HepG2 (cell line): ENCODE results near the gene ABCC1. TPM values are rescaled to one million over a fixed set of nuclear protein-coding genes. Genes with fewer than 3 reads are reported as not detected.

Experiments used
- CENPX ChIP-seq: sonication (generic); formaldehyde crosslinking; IDR thresholded peaks from 2 replicates; pipeline ENCODE4 v1.9.0; 2021; ENCODE audit warnings: mild to moderate bottlenecking, missing genetic modification reagents, moderate library complexity
- IKZF1 ChIP-seq: fragments of 450-650 bp; IDR thresholded peaks from 2 replicates; pipeline ENCODE4 v1.7.1; 2016
- JDP2 ChIP-seq: sonication (generic); formaldehyde crosslinking; IDR thresholded peaks from 2 replicates; pipeline ENCODE4 v1.8.1; 2022; ENCODE audit warnings: missing genetic modification reagents, borderline replicate concordance
- MYPOP ChIP-seq: sonication (generic); formaldehyde crosslinking; IDR thresholded peaks from 2 replicates; pipeline ENCODE4 v1.8.1; 2023; ENCODE audit warnings: mild to moderate bottlenecking, moderate library complexity, missing genetic modification reagents
- SRSF4 ChIP-seq: fragments of 200-400 bp; formaldehyde crosslinking; IDR thresholded peaks from one replicate; pipeline ENCODE4 v1.6.1; 2018; ENCODE audit warnings: mild to moderate bottlenecking, low read depth, low read length, moderate library complexity; ENCODE audit not compliant: poor library complexity, severe bottlenecking
- STAT6 ChIP-seq: sonication (generic); formaldehyde crosslinking; IDR thresholded peaks from 2 replicates; pipeline ENCODE4 v1.4.0; 2020; ENCODE audit warnings: missing genetic modification reagents, mild to moderate bottlenecking, borderline replicate concordance
- TGIF2 ChIP-seq: IDR thresholded peaks from 2 replicates; pipeline ENCODE4 v1.6.1; 2016; ENCODE audit warnings: control low read depth, missing compliant biosample characterization
- ZFP41 ChIP-seq: sonication (generic); formaldehyde crosslinking; IDR thresholded peaks from 2 replicates; pipeline ENCODE4 v1.4.0; 2020; ENCODE audit warnings: mild to moderate bottlenecking, missing genetic modification reagents, borderline replicate concordance
- ZNF318 ChIP-seq: sonication (generic); formaldehyde crosslinking; IDR thresholded peaks from 2 replicates; pipeline ENCODE4 v1.4.0; 2020; ENCODE audit warnings: mild to moderate bottlenecking, missing genetic modification reagents
- ZNF337 ChIP-seq: sonication (generic); formaldehyde crosslinking; IDR thresholded peaks from 2 replicates; pipeline ENCODE4 v1.5.1; 2020; ENCODE audit warnings: missing genetic modification reagents, low read depth, mild to moderate bottlenecking, borderline replicate concordance
- ZNF432 ChIP-seq: sonication (generic); formaldehyde crosslinking; IDR thresholded peaks from 2 replicates; pipeline ENCODE4 v1.5.0; 2020; ENCODE audit warnings: missing genetic modification reagents, mild to moderate bottlenecking, borderline replicate concordance
- ZSCAN9 ChIP-seq: IDR thresholded peaks from 2 replicates; pipeline ENCODE4 v1.6.1; 2016; ENCODE audit warnings: borderline replicate concordance
- polyA plus RNA-seq, 8 experiments: library from polyadenylated mRNA; depleted of rRNA in 3 of 8; stranded (reverse) in 7 of 8; unstranded in 1 of 8; fragments of >200 nt; fragmentation: Illumina TruSeq in 4 of 8; extraction: Trizol in 4 of 8; gene quantifications; 2 replicates each; pipeline versions ENCODE4 v1.2.1 to v1.2.3, GENCODE V29; 2011 to 2016; ENCODE audit warnings: low read depth in 4 of 8, missing spikeins in 1 of 8, mixed read lengths in 1 of 8; ENCODE audit not compliant: insufficient read depth in 1 of 8
- total RNA-seq, 5 experiments: library from RNA; depleted of rRNA; stranded (reverse); fragments of >200 nt; fragmentation: Illumina TruSeq; extraction: Trizol; gene quantifications; 2 replicates each; pipeline ENCODE4 v1.2.3, GENCODE V29; 2016; ENCODE audit warnings: low read depth in 1 of 5
- TF ChIP-seq, protein P1 (sequence below): sonication (generic); formaldehyde crosslinking; IDR thresholded peaks from 2 replicates; pipeline ENCODE4 v1.5.0; 2020; ENCODE audit warnings: mild to moderate bottlenecking, missing genetic modification reagents

Gene ABCC1
- total and polyA plus RNA-seq, 2 of the 13 experiments (the other 11 are each of a cell fraction or from before 2014, with no cell fraction given), result 13.0 to 30.6 TPM

GRCh38 chr16:15949210-15950160 is at the start of gene ABCC1 (continued):
- 0 out of 2 replicates have a peak, but pooled peaks have one; percentile 6 for TF ChIP-seq MYPOP (CRISPR knock-in tag)
- no peak; the same call in 1 of the 2 replicates for TF ChIP-seq ZSCAN9 (CRISPR knock-in tag)
- TF ChIP-seq IKZF1, result no peak
- TF ChIP-seq SRSF4, result no peak
- no peak for TF ChIP-seq ZNF432
- no peak for TF ChIP-seq JDP2 (CRISPR knock-in tag)
- TF ChIP-seq, protein P1, sequence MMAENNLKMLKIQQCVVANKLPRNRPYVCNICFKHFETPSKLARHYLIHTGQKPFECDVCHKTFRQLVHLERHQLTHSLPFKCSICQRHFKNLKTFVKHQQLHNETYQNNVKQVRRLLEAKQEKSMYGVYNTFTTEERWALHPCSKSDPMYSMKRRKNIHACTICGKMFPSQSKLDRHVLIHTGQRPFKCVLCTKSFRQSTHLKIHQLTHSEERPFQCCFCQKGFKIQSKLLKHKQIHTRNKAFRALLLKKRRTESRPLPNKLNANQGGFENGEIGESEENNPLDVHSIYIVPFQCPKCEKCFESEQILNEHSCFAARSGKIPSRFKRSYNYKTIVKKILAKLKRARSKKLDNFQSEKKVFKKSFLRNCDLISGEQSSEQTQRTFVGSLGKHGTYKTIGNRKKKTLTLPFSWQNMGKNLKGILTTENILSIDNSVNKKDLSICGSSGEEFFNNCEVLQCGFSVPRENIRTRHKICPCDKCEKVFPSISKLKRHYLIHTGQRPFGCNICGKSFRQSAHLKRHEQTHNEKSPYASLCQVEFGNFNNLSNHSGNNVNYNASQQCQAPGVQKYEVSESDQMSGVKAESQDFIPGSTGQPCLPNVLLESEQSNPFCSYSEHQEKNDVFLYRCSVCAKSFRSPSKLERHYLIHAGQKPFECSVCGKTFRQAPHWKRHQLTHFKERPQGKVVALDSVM (CRISPR knock-in tag), result no peak
- no peak for TF ChIP-seq ZNF337 (CRISPR knock-in tag)
- no peak for TF ChIP-seq STAT6
- TF ChIP-seq TGIF2, result no peak
- 0 out of 2 replicates have a peak, but pooled peaks have one; percentile 79 for TF ChIP-seq ZFP41 (CRISPR knock-in tag)
- no peak for TF ChIP-seq CENPX (CRISPR knock-in tag)
- no peak for TF ChIP-seq ZNF318 (CRISPR knock-in tag)
